Measurements from ENCODE around the gene ZDHHC17.
"Not testable (repeated sequence)": the region's sequence is repeated elsewhere in the genome, so short reads cannot be mapped to it uniquely, and the experiment has no call there.

The ZDHHC17 gene

DNA sequence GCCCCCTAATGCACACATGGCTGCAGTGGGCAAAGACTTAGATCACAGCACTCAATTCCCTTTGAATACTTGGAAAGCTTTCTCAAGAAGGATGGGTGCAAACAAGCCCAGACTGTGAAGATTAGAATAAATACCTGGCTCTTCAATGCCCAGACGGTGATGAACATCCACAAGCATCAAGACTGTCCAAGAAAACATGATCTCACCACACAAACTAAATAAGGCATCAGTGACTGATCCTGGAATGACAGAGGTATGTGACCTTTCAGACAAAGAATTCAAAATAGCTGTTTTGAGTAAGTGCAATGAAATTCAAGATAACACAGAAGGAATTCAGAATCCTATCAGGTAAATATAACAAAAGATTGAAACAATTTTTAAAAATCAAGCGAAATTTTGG lies 43.8 kb upstream of the ZDHHC17 start:
- Histone ChIP-seq H3K9me3 (ENCODE audit: insufficient read depth, low read depth, low read length) (no peaks in the 10 kb centered on the region), H3K9ac (ENCODE audit: low read depth, low read length, poor library complexity, severe bottlenecking) (no peak overlapping the region), H3K79me2 (ENCODE audit: insufficient read depth, low read length) (no peaks in the 10 kb centered on the region), H3K4me1 (ENCODE audit: insufficient read depth, low read length, poor library complexity, severe bottlenecking) (no peaks in the 10 kb centered on the region), H3K9me2 (replicated peaks; ENCODE audit: low read depth, low read length) (no peaks in the 10 kb centered on the region), H3K36me3 (ENCODE audit: insufficient read depth, low read length) (no peaks in the 10 kb centered on the region), H3K4me3 (ENCODE audit: low read length, poor library complexity, severe bottlenecking) (no peak overlapping the region), H3F3A (ENCODE audit: low read depth) (no peaks in the 10 kb centered on the region), H3K27me3 (ENCODE audit: insufficient read depth, low read length, poor library complexity, severe bottlenecking) (no peaks in the 10 kb centered on the region), H4K20me1 (ENCODE audit: insufficient read depth, low read length, poor library complexity, severe bottlenecking) (no peaks in the 10 kb centered on the region), H3K4me2 (ENCODE audit: low read depth, low read length, poor library complexity, severe bottlenecking) (no peak overlapping the region), H2AFZ (ENCODE audit: low read length) (no peak overlapping the region)
- no peak for TF ChIP-seq EZH2phosphoT487 (IDR thresholded peaks at IDR 0.05; ENCODE audit: borderline replicate concordance)
- no peak for TF ChIP-seq CTCF (conservative IDR thresholded peaks at IDR 0.05; ENCODE audit: low read length)

DNA sequence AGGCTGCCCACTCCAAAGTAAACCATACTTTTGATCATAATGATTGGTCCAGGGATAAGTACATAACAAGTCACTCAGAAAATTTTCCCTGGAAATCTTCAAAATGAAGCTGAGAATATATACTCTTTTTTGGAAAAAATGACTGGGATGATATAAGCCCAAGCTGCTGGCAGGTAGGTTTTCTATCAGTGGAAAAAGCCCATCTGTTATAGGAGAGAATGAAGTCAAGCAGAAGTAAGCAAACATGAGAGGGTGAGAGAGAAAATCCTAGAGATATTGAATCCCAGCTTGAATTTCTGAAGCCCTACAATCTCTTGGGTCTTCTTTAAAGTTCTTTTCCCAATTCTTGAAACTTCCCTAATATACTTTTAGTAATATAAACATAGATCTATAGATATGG lies 37.3 kb upstream of the ZDHHC17 start:
- Histone ChIP-seq H3K4me2 (ENCODE audit: low read depth, low read length, poor library complexity, severe bottlenecking) (no peak overlapping the region), H2AFZ (ENCODE audit: low read length) (no peak overlapping the region), H4K20me1 (ENCODE audit: insufficient read depth, low read length, poor library complexity, severe bottlenecking) (no peaks in the 10 kb centered on the region), H3K79me2 (ENCODE audit: insufficient read depth, low read length) (no peaks in the 10 kb centered on the region), H3F3A (ENCODE audit: low read depth) (no peaks in the 10 kb centered on the region), H3K4me3 (ENCODE audit: low read length, poor library complexity, severe bottlenecking) (no peak overlapping the region), H3K36me3 (ENCODE audit: insufficient read depth, low read length) (no peaks in the 10 kb centered on the region), H3K9me2 (replicated peaks; ENCODE audit: low read depth, low read length) (no peaks in the 10 kb centered on the region), H3K27me3 (ENCODE audit: insufficient read depth, low read length, poor library complexity, severe bottlenecking) (no peaks in the 10 kb centered on the region), H3K4me1 (ENCODE audit: insufficient read depth, low read length, poor library complexity, severe bottlenecking) (no peaks in the 10 kb centered on the region), H3K9me3 (ENCODE audit: insufficient read depth, low read depth, low read length) (no peaks in the 10 kb centered on the region), H3K9ac (ENCODE audit: low read depth, low read length, poor library complexity, severe bottlenecking) (no peak overlapping the region)
- TF ChIP-seq EZH2phosphoT487 (IDR thresholded peaks at IDR 0.05; ENCODE audit: borderline replicate concordance) (no peak), CTCF (conservative IDR thresholded peaks at IDR 0.05; ENCODE audit: low read length) (no peak)

- H3K27me3 ChIP-seq (ENCODE audit: insufficient read depth, low read length, poor library complexity, severe bottlenecking); H3K9ac ChIP-seq (ENCODE audit: low read depth, low read length, poor library complexity, severe bottlenecking); H3F3A ChIP-seq (ENCODE audit: low read depth); H3K9me3 ChIP-seq (ENCODE audit: insufficient read depth, low read depth, low read length); H3K9me2 ChIP-seq (replicated peaks; ENCODE audit: low read depth, low read length); H3K36me3 ChIP-seq (ENCODE audit: insufficient read depth, low read length); H3K4me3 ChIP-seq (ENCODE audit: low read length, poor library complexity, severe bottlenecking); H3K4me2 ChIP-seq (ENCODE audit: low read depth, low read length, poor library complexity, severe bottlenecking); H3K4me1 ChIP-seq (ENCODE audit: insufficient read depth, low read length, poor library complexity, severe bottlenecking); H3K79me2 ChIP-seq (ENCODE audit: insufficient read depth, low read length); H4K20me1 ChIP-seq (ENCODE audit: insufficient read depth, low read length, poor library complexity, severe bottlenecking); H2AFZ ChIP-seq (ENCODE audit: low read length): not testable (repeated sequence)
These were observed 31.7 kb upstream of the ZDHHC17 start for GRCh38 chr12:76732188-76732587.

GRCh38 chr12:76737689-76738088 lies 26.2 kb upstream of the ZDHHC17 start:
- H3K4me3 ChIP-seq (ENCODE audit: low read length, poor library complexity, severe bottlenecking); H3F3A ChIP-seq (ENCODE audit: low read depth); H3K9ac ChIP-seq (ENCODE audit: low read depth, low read length, poor library complexity, severe bottlenecking); H3K36me3 ChIP-seq (ENCODE audit: insufficient read depth, low read length); H3K27me3 ChIP-seq (ENCODE audit: insufficient read depth, low read length, poor library complexity, severe bottlenecking); H3K9me2 ChIP-seq (replicated peaks; ENCODE audit: low read depth, low read length); H4K20me1 ChIP-seq (ENCODE audit: insufficient read depth, low read length, poor library complexity, severe bottlenecking); H3K4me1 ChIP-seq (ENCODE audit: insufficient read depth, low read length, poor library complexity, severe bottlenecking); H3K9me3 ChIP-seq (ENCODE audit: insufficient read depth, low read depth, low read length); H3K79me2 ChIP-seq (ENCODE audit: insufficient read depth, low read length); H2AFZ ChIP-seq (ENCODE audit: low read length); H3K4me2 ChIP-seq (ENCODE audit: low read depth, low read length, poor library complexity, severe bottlenecking): not testable (repeated sequence)
